Measurements from ENCODE around the gene FCN3. TPM values are rescaled to one million over a fixed set of nuclear protein-coding genes. Genes with fewer than 3 reads are reported as not detected.

The FCN3 gene
- total RNA-seq, 2 donors from 2014 or later: 0.26 TPM; not detected in 1

DNA sequence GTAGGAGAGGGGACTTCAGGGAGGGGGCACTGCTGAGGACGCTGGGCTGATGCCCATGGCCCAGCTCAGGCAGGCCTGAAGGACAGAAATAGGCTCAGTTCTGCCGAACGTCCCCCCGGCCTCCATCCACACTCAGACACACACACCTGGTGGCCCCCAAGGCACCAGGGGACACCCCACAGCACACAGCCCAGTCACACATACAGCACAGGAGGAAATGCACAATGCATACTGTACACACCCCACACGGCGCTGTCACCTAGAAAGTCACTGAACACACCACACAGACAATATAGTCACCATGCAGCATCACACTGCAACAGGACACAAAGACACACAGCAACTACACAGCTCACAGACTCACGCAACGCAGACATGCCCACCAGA lies 32.2 kb downstream of the FCN3 start:
- Histone ChIP-seq H3K9ac (ENCODE audit: extremely low read depth, low read length, poor library complexity, severe bottlenecking) (no peak overlapping the region), H3K4me1 (ENCODE audit: control insufficient read depth, insufficient read depth, low read length) (no peaks in the 10 kb centered on the region), H3K27me3 (ENCODE audit: control insufficient read depth, insufficient read depth, low read length, poor library complexity, severe bottlenecking) (no peaks in the 10 kb centered on the region), H3K27ac (ENCODE audit: low read depth, low read length) (no peak overlapping the region), H3K9me3 (ENCODE audit: control insufficient read depth, low read length) (no peaks in the 10 kb centered on the region), H3K36me3 (ENCODE audit: control insufficient read depth, insufficient read depth, low read length) (no peaks in the 10 kb centered on the region), H3K4me3 (ENCODE audit: low read length) (no peak overlapping the region)
- no peaks in the 10 kb centered on the region for H3K9me3 Mint-ChIP-seq
- peaks cover 4% of the 10 kb centered on the region for H3K36me3 Mint-ChIP-seq (ENCODE audit: low read depth)
- peak overlapping the region; percentile 43 for H3K4me3 Mint-ChIP-seq
- H3K4me1 Mint-ChIP-seq: peaks cover 27% of the 10 kb centered on the region
- WGBS, 2 experiments (ENCODE audit: insufficient coverage in 1 of 2, insufficient read length in 1 of 2): 85% methylated on average over 8 of the region's 8 CpGs; no CpG with 5 or more reads in 1 of the 2 experiments
- H3K27me3 Mint-ChIP-seq (ENCODE audit: insufficient read depth): no peaks in the 10 kb centered on the region
- H3K27ac Mint-ChIP-seq: no peak overlapping the region
- peak; percentile 58 for DNase-seq
- TF ChIP-seq, protein P1, sequence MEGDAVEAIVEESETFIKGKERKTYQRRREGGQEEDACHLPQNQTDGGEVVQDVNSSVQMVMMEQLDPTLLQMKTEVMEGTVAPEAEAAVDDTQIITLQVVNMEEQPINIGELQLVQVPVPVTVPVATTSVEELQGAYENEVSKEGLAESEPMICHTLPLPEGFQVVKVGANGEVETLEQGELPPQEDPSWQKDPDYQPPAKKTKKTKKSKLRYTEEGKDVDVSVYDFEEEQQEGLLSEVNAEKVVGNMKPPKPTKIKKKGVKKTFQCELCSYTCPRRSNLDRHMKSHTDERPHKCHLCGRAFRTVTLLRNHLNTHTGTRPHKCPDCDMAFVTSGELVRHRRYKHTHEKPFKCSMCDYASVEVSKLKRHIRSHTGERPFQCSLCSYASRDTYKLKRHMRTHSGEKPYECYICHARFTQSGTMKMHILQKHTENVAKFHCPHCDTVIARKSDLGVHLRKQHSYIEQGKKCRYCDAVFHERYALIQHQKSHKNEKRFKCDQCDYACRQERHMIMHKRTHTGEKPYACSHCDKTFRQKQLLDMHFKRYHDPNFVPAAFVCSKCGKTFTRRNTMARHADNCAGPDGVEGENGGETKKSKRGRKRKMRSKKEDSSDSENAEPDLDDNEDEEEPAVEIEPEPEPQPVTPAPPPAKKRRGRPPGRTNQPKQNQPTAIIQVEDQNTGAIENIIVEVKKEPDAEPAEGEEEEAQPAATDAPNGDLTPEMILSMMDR (conservative IDR thresholded peaks at IDR 0.05): no peak

- peak within 1 kb of the TSS; percentile 51 for H3K4me3 ChIP-seq (ENCODE audit: low read length)
- peaks cover 27% of the 10 kb centered on the region for H3K4me1 Mint-ChIP-seq
- peak within 1 kb of the TSS; percentile 76 for H3K27ac Mint-ChIP-seq
- DNase-seq: peak; percentile 88
- no peaks in the 10 kb centered on the region for H3K36me3 ChIP-seq (ENCODE audit: control insufficient read depth, insufficient read depth, low read length)
- no peaks in the 10 kb centered on the region for H3K27me3 Mint-ChIP-seq (ENCODE audit: insufficient read depth)
- H3K4me1 ChIP-seq (ENCODE audit: control insufficient read depth, insufficient read depth, low read length): no peaks in the 10 kb centered on the region
- H3K9me3 Mint-ChIP-seq: no peaks in the 10 kb centered on the region
- no peaks in the 10 kb centered on the region for H3K9me3 ChIP-seq (ENCODE audit: control insufficient read depth, low read length)
- peaks cover 5% of the 10 kb centered on the region for H3K36me3 Mint-ChIP-seq (ENCODE audit: low read depth)
- H3K9ac ChIP-seq (ENCODE audit: extremely low read depth, low read length, poor library complexity, severe bottlenecking): no peak within 1 kb of the TSS
- peak within 1 kb of the TSS; percentile 43 for H3K4me3 Mint-ChIP-seq
- no peak within 1 kb of the TSS for H3K27ac ChIP-seq (ENCODE audit: low read depth, low read length)
- 35 to 47% methylated on average over 11 to 22 of the region's 22 CpGs for WGBS, 2 experiments (ENCODE audit: insufficient coverage in 1 of 2, insufficient read length in 1 of 2)
- TF ChIP-seq, protein P1 (conservative IDR thresholded peaks at IDR 0.05): no peak
- H3K27me3 ChIP-seq (ENCODE audit: control insufficient read depth, insufficient read depth, low read length, poor library complexity, severe bottlenecking): no peaks in the 10 kb centered on the region
Measured at GRCh38 chr1:27341525-27342252, 32.9 kb downstream of the FCN3 start, which contains the start of gene SYTL1. Gene SYTL1 (plus strand): TSS chr1:27342022. CDS start chr1:27345335, 3,313 bp downstream.

DNA sequence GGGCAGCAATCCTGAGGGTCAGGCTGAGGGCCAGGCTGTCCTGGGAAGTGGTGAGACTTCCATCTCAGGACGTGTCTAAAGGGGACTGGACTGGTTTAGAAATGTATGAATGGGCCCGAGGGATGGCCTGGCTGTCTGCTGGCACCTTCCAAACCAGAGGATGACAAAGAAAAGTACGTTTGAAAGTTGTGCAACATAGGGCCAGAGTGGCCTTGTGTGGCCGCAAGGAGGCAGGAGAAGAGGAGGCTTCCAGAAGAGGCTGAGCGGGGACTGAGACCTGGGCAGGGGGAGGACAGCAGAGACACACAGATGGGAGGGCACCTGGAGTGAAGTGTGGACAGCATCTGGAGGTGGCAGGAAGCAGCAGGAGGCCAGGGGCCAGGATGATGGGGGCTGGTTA lies 35.4 kb downstream of the FCN3 start:
- no peaks in the 10 kb centered on the region for H3K9me3 Mint-ChIP-seq
- Histone ChIP-seq H3K27ac (ENCODE audit: low read depth, low read length) (peak overlapping the region; percentile 3), H3K9me3 (ENCODE audit: control insufficient read depth, low read length) (no peaks in the 10 kb centered on the region), H3K36me3 (ENCODE audit: control insufficient read depth, insufficient read depth, low read length) (peaks cover 8% of the 10 kb centered on the region), H3K27me3 (ENCODE audit: control insufficient read depth, insufficient read depth, low read length, poor library complexity, severe bottlenecking) (no peaks in the 10 kb centered on the region), H3K9ac (ENCODE audit: extremely low read depth, low read length, poor library complexity, severe bottlenecking) (no peak overlapping the region), H3K4me1 (ENCODE audit: control insufficient read depth, insufficient read depth, low read length) (no peaks in the 10 kb centered on the region), H3K4me3 (ENCODE audit: low read length) (no peak overlapping the region)
- H3K27me3 Mint-ChIP-seq (ENCODE audit: insufficient read depth): no peaks in the 10 kb centered on the region
- peaks cover 23% of the 10 kb centered on the region for H3K36me3 Mint-ChIP-seq (ENCODE audit: low read depth)
- DNase-seq: peak; percentile 55
- H3K27ac Mint-ChIP-seq: peak overlapping the region; percentile 52
- 75 to 81% methylated on average over 5 of the region's 5 CpGs for WGBS, 2 experiments (ENCODE audit: insufficient coverage in 1 of 2, insufficient read length in 1 of 2)
- TF ChIP-seq, protein P1 (conservative IDR thresholded peaks at IDR 0.05): no peak
- no peak overlapping the region for H3K4me3 Mint-ChIP-seq
- H3K4me1 Mint-ChIP-seq: peaks cover 27% of the 10 kb centered on the region

All from endodermal cell (in vitro differentiated cells).